Measurements from ENCODE around the gene PRKG1. TPM values are rescaled to one million over a fixed set of nuclear protein-coding genes. Genes with fewer than 3 reads are reported as not detected.

PRKG1 gene
- polyA plus RNA-seq, 2 donors, result 0.84 to 0.87 TPM

- peak overlapping the region; percentile 13 to 25 for H3K27ac ChIP-seq (ENCODE audit: low read depth in 2 of 2, low read length in 1 of 2)
- no peaks in the 10 kb centered on the region for H3K27me3 ChIP-seq (ENCODE audit: control insufficient read depth in 1 of 2, insufficient read depth in 2 of 2, low read length in 2 of 2)
- H3K36me3 ChIP-seq (ENCODE audit: control insufficient read depth in 2 of 2, insufficient read depth in 2 of 2, low read length in 1 of 2), result no peaks in the 10 kb centered on the region
- no peaks in the 10 kb centered on the region for H3K4me1 ChIP-seq (ENCODE audit: control insufficient read depth in 2 of 2, insufficient read depth in 2 of 2, low read length in 1 of 2)
- no peaks in the 10 kb centered on the region for H3K9me3 ChIP-seq (ENCODE audit: control insufficient read depth in 2 of 2, insufficient read depth in 1 of 2, low read depth in 1 of 2, low read length in 1 of 2)
- H3K4me3 ChIP-seq (ENCODE audit: low read depth in 1 of 2, low read length in 2 of 2), result no peak overlapping the region
Observed at GRCh38 chr10:51878695-51879094, 804.4 kb downstream of the PRKG1 start.

GRCh38 chr10:51879238-51879637 is 805.0 kb downstream of the PRKG1 start:
- WGBS, 2 donors, result 17 to 41% methylated on average over 1 of the region's 1 CpG
- Histone ChIP-seq H3K27me3 (ENCODE audit: control insufficient read depth in 1 of 2, insufficient read depth in 2 of 2, low read length in 2 of 2) (no peaks in the 10 kb centered on the region), H3K4me1 (ENCODE audit: control insufficient read depth in 2 of 2, insufficient read depth in 2 of 2, low read length in 1 of 2) (no peaks in the 10 kb centered on the region), H3K4me3 (ENCODE audit: low read depth in 1 of 2, low read length in 2 of 2) (no peak overlapping the region), H3K27ac (ENCODE audit: low read depth in 2 of 2, low read length in 1 of 2) (peak overlapping the region in 1 of 2 donors; percentile 42), H3K36me3 (ENCODE audit: control insufficient read depth in 2 of 2, insufficient read depth in 2 of 2, low read length in 1 of 2) (no peaks in the 10 kb centered on the region), H3K9me3 (ENCODE audit: control insufficient read depth in 2 of 2, insufficient read depth in 1 of 2, low read depth in 1 of 2, low read length in 1 of 2) (no peaks in the 10 kb centered on the region)

- no peak overlapping the region for H3K4me3 ChIP-seq (ENCODE audit: low read depth in 1 of 2, low read length in 2 of 2)
- no peaks in the 10 kb centered on the region for H3K9me3 ChIP-seq (ENCODE audit: control insufficient read depth in 2 of 2, insufficient read depth in 1 of 2, low read depth in 1 of 2, low read length in 1 of 2)
- H3K27ac ChIP-seq (ENCODE audit: low read depth in 2 of 2, low read length in 1 of 2), result no peak overlapping the region
- H3K36me3 ChIP-seq (ENCODE audit: control insufficient read depth in 2 of 2, insufficient read depth in 2 of 2, low read length in 1 of 2), result no peaks in the 10 kb centered on the region
- no peaks in the 10 kb centered on the region for H3K27me3 ChIP-seq (ENCODE audit: control insufficient read depth in 1 of 2, insufficient read depth in 2 of 2, low read length in 2 of 2)
- no peaks in the 10 kb centered on the region for H3K4me1 ChIP-seq (ENCODE audit: control insufficient read depth in 2 of 2, insufficient read depth in 2 of 2, low read length in 1 of 2)
Observed at GRCh38 chr10:51881213-51881612, 806.9 kb downstream of the PRKG1 start.

GRCh38 chr10:51886438-51887068 is 812.3 kb downstream of the PRKG1 start:
- no peaks in the 10 kb centered on the region for H3K4me1 ChIP-seq (ENCODE audit: control insufficient read depth in 2 of 2, insufficient read depth in 2 of 2, low read length in 1 of 2)
- no peak overlapping the region for H3K27ac ChIP-seq (ENCODE audit: low read depth in 2 of 2, low read length in 1 of 2)
- H3K9me3 ChIP-seq (ENCODE audit: control insufficient read depth in 2 of 2, insufficient read depth in 1 of 2, low read depth in 1 of 2, low read length in 1 of 2), result no peaks in the 10 kb centered on the region
- no peak overlapping the region for H3K4me3 ChIP-seq (ENCODE audit: low read depth in 1 of 2, low read length in 2 of 2)
- no peaks in the 10 kb centered on the region for H3K36me3 ChIP-seq (ENCODE audit: control insufficient read depth in 2 of 2, insufficient read depth in 2 of 2, low read length in 1 of 2)
- WGBS, 2 donors, result 36 to 62% methylated on average over 4 of the region's 4 CpGs
- no peaks in the 10 kb centered on the region for H3K27me3 ChIP-seq (ENCODE audit: control insufficient read depth in 1 of 2, insufficient read depth in 2 of 2, low read length in 2 of 2)

GRCh38 chr10:51888263-51888662 is 814.0 kb downstream of the PRKG1 start:
- H3K36me3 ChIP-seq (ENCODE audit: control insufficient read depth in 2 of 2, insufficient read depth in 2 of 2, low read length in 1 of 2), result no peaks in the 10 kb centered on the region
- no peak overlapping the region for H3K27ac ChIP-seq (ENCODE audit: low read depth in 2 of 2, low read length in 1 of 2)
- no peaks in the 10 kb centered on the region for H3K4me1 ChIP-seq (ENCODE audit: control insufficient read depth in 2 of 2, insufficient read depth in 2 of 2, low read length in 1 of 2)
- H3K4me3 ChIP-seq (ENCODE audit: low read depth in 1 of 2, low read length in 2 of 2), result no peak overlapping the region
- H3K9me3 ChIP-seq (ENCODE audit: control insufficient read depth in 2 of 2, insufficient read depth in 1 of 2, low read depth in 1 of 2, low read length in 1 of 2), result no peaks in the 10 kb centered on the region
- H3K27me3 ChIP-seq (ENCODE audit: control insufficient read depth in 1 of 2, insufficient read depth in 2 of 2, low read length in 2 of 2), result no peaks in the 10 kb centered on the region

- no peaks in the 10 kb centered on the region for H3K27me3 ChIP-seq (ENCODE audit: control insufficient read depth in 1 of 2, insufficient read depth in 2 of 2, low read length in 2 of 2)
- WGBS, 2 donors, result 77 to 80% methylated on average over 1 of the region's 1 CpG
- no peaks in the 10 kb centered on the region for H3K36me3 ChIP-seq (ENCODE audit: control insufficient read depth in 2 of 2, insufficient read depth in 2 of 2, low read length in 1 of 2)
- no peak overlapping the region for H3K27ac ChIP-seq (ENCODE audit: low read depth in 2 of 2, low read length in 1 of 2)
- H3K4me3 ChIP-seq (ENCODE audit: low read depth in 1 of 2, low read length in 2 of 2), result no peak overlapping the region
- no peaks in the 10 kb centered on the region for H3K4me1 ChIP-seq (ENCODE audit: control insufficient read depth in 2 of 2, insufficient read depth in 2 of 2, low read length in 1 of 2)
- H3K9me3 ChIP-seq (ENCODE audit: control insufficient read depth in 2 of 2, insufficient read depth in 1 of 2, low read depth in 1 of 2, low read length in 1 of 2), result no peaks in the 10 kb centered on the region
Observed at GRCh38 chr10:51892313-51892712, 818.0 kb downstream of the PRKG1 start.

- Histone ChIP-seq H3K27ac (ENCODE audit: low read depth in 2 of 2, low read length in 1 of 2) (no peak overlapping the region), H3K36me3 (ENCODE audit: control insufficient read depth in 2 of 2, insufficient read depth in 2 of 2, low read length in 1 of 2) (no peaks in the 10 kb centered on the region), H3K4me1 (ENCODE audit: control insufficient read depth in 2 of 2, insufficient read depth in 2 of 2, low read length in 1 of 2) (no peaks in the 10 kb centered on the region), H3K9me3 (ENCODE audit: control insufficient read depth in 2 of 2, insufficient read depth in 1 of 2, low read depth in 1 of 2, low read length in 1 of 2) (no peaks in the 10 kb centered on the region), H3K27me3 (ENCODE audit: control insufficient read depth in 1 of 2, insufficient read depth in 2 of 2, low read length in 2 of 2) (no peaks in the 10 kb centered on the region), H3K4me3 (ENCODE audit: low read depth in 1 of 2, low read length in 2 of 2) (no peak overlapping the region)
- WGBS, 2 donors, result 46 to 52% methylated on average over 1 of the region's 1 CpG
Observed at GRCh38 chr10:51892965-51893658, 818.8 kb downstream of the PRKG1 start.

- Histone ChIP-seq H3K27me3 (ENCODE audit: control insufficient read depth in 1 of 2, insufficient read depth in 2 of 2, low read length in 2 of 2) (no peaks in the 10 kb centered on the region), H3K4me1 (ENCODE audit: control insufficient read depth in 2 of 2, insufficient read depth in 2 of 2, low read length in 1 of 2) (no peaks in the 10 kb centered on the region), H3K4me3 (ENCODE audit: low read depth in 1 of 2, low read length in 2 of 2) (no peak overlapping the region), H3K36me3 (ENCODE audit: control insufficient read depth in 2 of 2, insufficient read depth in 2 of 2, low read length in 1 of 2) (no peaks in the 10 kb centered on the region), H3K9me3 (ENCODE audit: control insufficient read depth in 2 of 2, insufficient read depth in 1 of 2, low read depth in 1 of 2, low read length in 1 of 2) (no peaks in the 10 kb centered on the region), H3K27ac (ENCODE audit: low read depth in 2 of 2, low read length in 1 of 2) (no peak overlapping the region)
- WGBS, 2 donors, result 51 to 57% methylated on average over 5 of the region's 5 CpGs
Observed at GRCh38 chr10:51894771-51895578, 820.7 kb downstream of the PRKG1 start.

- Histone ChIP-seq H3K9me3 (ENCODE audit: control insufficient read depth in 2 of 2, insufficient read depth in 1 of 2, low read depth in 1 of 2, low read length in 1 of 2) (no peaks in the 10 kb centered on the region), H3K27ac (ENCODE audit: low read depth in 2 of 2, low read length in 1 of 2) (no peak overlapping the region), H3K4me3 (ENCODE audit: low read depth in 1 of 2, low read length in 2 of 2) (no peak overlapping the region), H3K27me3 (ENCODE audit: control insufficient read depth in 1 of 2, insufficient read depth in 2 of 2, low read length in 2 of 2) (no peaks in the 10 kb centered on the region), H3K36me3 (ENCODE audit: control insufficient read depth in 2 of 2, insufficient read depth in 2 of 2, low read length in 1 of 2) (no peaks in the 10 kb centered on the region), H3K4me1 (ENCODE audit: control insufficient read depth in 2 of 2, insufficient read depth in 2 of 2, low read length in 1 of 2) (no peaks in the 10 kb centered on the region)
- 43 to 55% methylated on average over 1 of the region's 1 CpG for WGBS, 2 donors
Observed at GRCh38 chr10:51896849-51897248, 822.6 kb downstream of the PRKG1 start.

Measured in esophagus (tissue), 2 donors.